WTC11 (cell line): Measurements from ENCODE around the gene TUBGCP3.

Experiments used
- ATF3 ChIP-seq: sonication (generic); formaldehyde crosslinking; conservative IDR thresholded peaks from 2 replicates; pipeline ENCODE4 v1.8.1; 2022; ENCODE audit warnings: mild to moderate bottlenecking, missing genetic modification reagents
- CREB1 ChIP-seq: sonication (generic); formaldehyde crosslinking; IDR thresholded peaks from 2 replicates; pipeline ENCODE4 v1.8.0; 2023; ENCODE audit warnings: mild to moderate bottlenecking, missing genetic modification reagents
- CTCF ChIP-seq: fragments of 200-600 bp; IDR thresholded peaks from 2 replicates; pipeline ENCODE4 v1.8.0; 2022; ENCODE audit warnings: antibody characterized with exemption
- GABPB1 ChIP-seq: sonication (generic); formaldehyde crosslinking; IDR thresholded peaks from 2 replicates; pipeline ENCODE4 v1.8.1; 2023; ENCODE audit warnings: mild to moderate bottlenecking, missing genetic modification reagents
- HMGXB4 ChIP-seq: sonication (generic); formaldehyde crosslinking; IDR thresholded peaks from 2 replicates; pipeline ENCODE4 v1.8.1; 2023; ENCODE audit warnings: mild to moderate bottlenecking, moderate library complexity, missing genetic modification reagents
- MAX ChIP-seq: sonication (generic); formaldehyde crosslinking; IDR thresholded peaks from 2 replicates; pipeline ENCODE4 v1.8.0; 2022; ENCODE audit warnings: mild to moderate bottlenecking, missing genetic modification reagents
- ZNF423 ChIP-seq: fragments of 250-450 bp; sonication (Bioruptor Pico); IDR thresholded peaks from 2 replicates; pipeline ENCODE4 v2.1.2; 2022; ENCODE audit warnings: mild to moderate bottlenecking, moderate library complexity

- TF ChIP-seq CTCF = no peak
- no peak for TF ChIP-seq MAX (CRISPR knock-in tag)
- TF ChIP-seq ZNF423 (CRISPR knock-in tag) = no peak
- TF ChIP-seq CREB1 = no peak
- no peak for TF ChIP-seq GABPB1 (CRISPR knock-in tag)
- TF ChIP-seq HMGXB4 = no peak
- no peak for TF ChIP-seq ATF3 (CRISPR knock-in tag)
Observed at GRCh38 chr13:112603641-112604225, 15.8 kb upstream of the TUBGCP3 start.
